SH-SY5Y (cell line): ENCODE data around the gene CD300C.

Experiments
- GATA2 ChIP-seq: IDR thresholded peaks from 2 replicates; pipeline ENCODE4 v1.6.1; 2011; ENCODE audit warnings: mild to moderate bottlenecking, low read depth, low read length
- GATA3 ChIP-seq: IDR thresholded peaks from 2 replicates; pipeline ENCODE4 v1.6.1; 2011; ENCODE audit warnings: low read depth, mild to moderate bottlenecking, low read length, moderate library complexity

GRCh38 chr17:74529243-74529642, 16.7 kb downstream of the CD300C start:
- TF ChIP-seq GATA3 (no peak), GATA2 (no peak)
